OCI-LY7 (cell line): ENCODE data around the gene MTF1.

Source experiments
- EZH2phosphoT487 ChIP-seq: fragments of 200-600 bp; sonication (generic); IDR thresholded peaks from 2 replicates; pipeline ENCODE4 v1.6.1; 2018; ENCODE audit warnings: low read depth, borderline replicate concordance, mild to moderate bottlenecking, mixed run types, antibody characterized with exemption, low read length, moderate library complexity, mixed read lengths
- TF ChIP-seq, protein P1 (sequence below): fragments of 200-600 bp; sonication (generic); conservative IDR thresholded peaks from 2 replicates; pipeline ENCODE4 v1.5.1; 2014; ENCODE audit warnings: mild to moderate bottlenecking, antibody characterized with exemption, low read length, moderate library complexity, mixed read lengths

DNA sequence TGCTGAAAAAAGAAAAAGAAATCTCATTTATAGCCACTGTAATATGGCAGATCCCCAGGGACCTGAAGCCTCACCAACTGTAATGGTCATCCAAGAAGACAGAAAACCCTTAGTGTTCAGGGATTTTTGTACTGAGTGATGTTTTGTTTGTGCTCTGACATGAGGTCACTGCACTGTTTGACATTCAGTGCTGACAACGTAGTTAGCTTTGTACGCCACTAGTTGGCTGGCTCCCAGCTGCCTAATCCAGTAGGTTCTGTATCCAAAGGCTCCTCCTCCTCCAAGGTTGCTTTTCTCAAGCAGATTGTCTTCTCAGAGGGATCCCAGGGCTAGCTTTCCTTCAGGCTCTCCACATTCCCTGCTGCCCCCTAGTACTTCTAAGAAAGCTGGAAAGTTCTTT is 41.9 kb downstream of the MTF1 start:
- TF ChIP-seq, protein P1, sequence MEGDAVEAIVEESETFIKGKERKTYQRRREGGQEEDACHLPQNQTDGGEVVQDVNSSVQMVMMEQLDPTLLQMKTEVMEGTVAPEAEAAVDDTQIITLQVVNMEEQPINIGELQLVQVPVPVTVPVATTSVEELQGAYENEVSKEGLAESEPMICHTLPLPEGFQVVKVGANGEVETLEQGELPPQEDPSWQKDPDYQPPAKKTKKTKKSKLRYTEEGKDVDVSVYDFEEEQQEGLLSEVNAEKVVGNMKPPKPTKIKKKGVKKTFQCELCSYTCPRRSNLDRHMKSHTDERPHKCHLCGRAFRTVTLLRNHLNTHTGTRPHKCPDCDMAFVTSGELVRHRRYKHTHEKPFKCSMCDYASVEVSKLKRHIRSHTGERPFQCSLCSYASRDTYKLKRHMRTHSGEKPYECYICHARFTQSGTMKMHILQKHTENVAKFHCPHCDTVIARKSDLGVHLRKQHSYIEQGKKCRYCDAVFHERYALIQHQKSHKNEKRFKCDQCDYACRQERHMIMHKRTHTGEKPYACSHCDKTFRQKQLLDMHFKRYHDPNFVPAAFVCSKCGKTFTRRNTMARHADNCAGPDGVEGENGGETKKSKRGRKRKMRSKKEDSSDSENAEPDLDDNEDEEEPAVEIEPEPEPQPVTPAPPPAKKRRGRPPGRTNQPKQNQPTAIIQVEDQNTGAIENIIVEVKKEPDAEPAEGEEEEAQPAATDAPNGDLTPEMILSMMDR: no peak
- no peak for TF ChIP-seq EZH2phosphoT487
